ENCODE measurements around the gene ATP6V1G3.
"Not testable (repeated sequence)": the region's sequence is repeated elsewhere in the genome, so short reads cannot be mapped to it uniquely, and the experiment has no call there.

The ATP6V1G3 gene, protein sequence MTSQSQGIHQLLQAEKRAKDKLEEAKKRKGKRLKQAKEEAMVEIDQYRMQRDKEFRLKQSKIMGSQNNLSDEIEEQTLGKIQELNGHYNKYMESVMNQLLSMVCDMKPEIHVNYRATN

GRCh38 chr1:198540580-198540979 lies at the start of gene ATP6V1G3:
Gene ATP6V1G3 (minus strand): TSS chr1:198540680. CDS start chr1:198540650, 30 bp downstream.
- no peak for DNase-seq

- DNase-seq: no peak
Observed at GRCh38 chr1:198588845-198589244, 48.4 kb upstream of the ATP6V1G3 start.

DNA sequence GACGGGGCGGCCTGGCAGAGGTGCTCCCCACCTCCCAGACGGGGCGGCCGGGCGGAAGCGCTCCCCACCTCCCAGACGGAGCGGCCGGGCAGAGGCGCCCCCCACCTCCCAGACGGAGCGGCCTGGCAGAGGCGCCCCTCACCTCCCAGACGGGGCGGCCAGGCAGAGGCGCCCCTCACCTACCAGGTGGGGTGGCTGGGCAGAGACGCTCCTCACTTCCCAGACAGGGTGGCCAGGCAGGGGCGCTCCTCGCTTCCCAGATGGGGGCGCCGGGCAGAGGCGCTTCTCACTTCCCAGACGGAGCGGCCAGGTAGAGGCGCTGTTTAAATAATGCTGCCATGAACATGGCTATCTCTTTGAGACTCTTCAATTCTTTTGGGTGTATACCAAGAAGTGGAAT lies 43.7 kb upstream of the ATP6V1G3 start:
- no peak for DNase-seq

- not testable (repeated sequence) for DNase-seq
Observed at GRCh38 chr1:198583209-198583802, 42.8 kb upstream of the ATP6V1G3 start.

- no peak for DNase-seq
Observed at GRCh38 chr1:198577444-198577843, 37.0 kb upstream of the ATP6V1G3 start.

DNA sequence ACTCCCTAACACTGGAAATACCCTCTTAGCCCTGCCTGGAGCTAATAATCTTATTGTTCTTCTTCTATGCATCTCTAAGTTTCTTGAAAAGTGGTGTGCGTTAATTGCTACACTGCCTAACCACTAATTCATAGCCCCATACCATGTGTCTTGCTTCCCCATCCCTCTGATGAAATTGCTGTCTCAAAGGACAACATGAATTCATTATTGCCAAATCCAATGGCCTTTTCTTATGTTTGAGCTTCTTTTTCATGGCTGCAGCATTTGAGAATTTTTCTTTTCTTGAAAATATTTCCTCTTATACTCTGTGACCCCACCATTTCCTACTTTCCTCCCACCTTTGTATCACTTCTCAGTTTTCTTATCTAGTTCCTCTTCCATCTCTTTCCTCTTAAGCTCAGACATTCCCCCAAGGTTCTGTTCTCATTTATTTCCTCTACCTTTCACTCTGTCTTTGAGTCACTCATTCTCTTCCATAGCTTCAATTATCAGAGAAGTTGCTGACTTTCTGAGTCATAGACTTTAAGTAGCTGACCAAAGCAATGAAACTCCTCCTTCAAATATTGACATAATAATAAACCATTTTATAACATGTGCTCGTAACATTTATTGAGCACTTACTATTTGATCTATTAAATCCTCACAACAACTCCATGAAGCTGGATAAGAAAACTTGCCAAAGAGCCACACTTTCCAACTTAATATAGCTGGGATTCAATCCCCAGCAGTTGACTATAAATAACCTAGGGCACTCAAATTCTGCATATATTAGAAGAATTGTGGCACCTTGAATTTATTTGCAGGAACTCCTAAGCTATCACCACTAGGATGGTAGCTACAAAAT lies 35.5 kb upstream of the ATP6V1G3 start:
- peak; percentile 39 to 72 (median 62) for DNase-seq

GRCh38 chr1:198575292-198575691 lies 34.8 kb upstream of the ATP6V1G3 start:
- DNase-seq: peak in 1 of 3 donors; percentile 26

GRCh38 chr1:198574325-198574724 lies 33.8 kb upstream of the ATP6V1G3 start:
- DNase-seq: no peak

GRCh38 chr1:198564716-198565115 lies 24.2 kb upstream of the ATP6V1G3 start:
- DNase-seq: no peak

DNA sequence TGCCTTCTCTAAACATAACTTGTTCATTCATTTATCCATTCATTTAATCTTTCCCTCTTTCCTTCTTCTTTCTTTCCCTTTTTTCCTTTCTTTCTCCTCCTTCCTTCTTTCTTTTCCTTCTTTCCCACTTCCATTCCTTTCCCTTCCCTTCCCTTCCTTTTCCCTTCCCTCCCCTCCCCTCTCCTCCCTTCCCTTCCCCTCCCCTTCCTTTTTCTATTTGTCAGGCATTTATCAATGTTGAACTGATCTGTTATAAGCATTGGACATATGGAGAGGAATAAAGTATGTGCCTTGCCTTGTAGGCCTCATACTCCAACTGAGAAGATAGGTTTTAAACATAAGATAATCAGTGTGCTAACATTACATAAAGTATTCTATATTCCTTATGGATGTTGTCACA lies 23.7 kb upstream of the ATP6V1G3 start:
- no peak for DNase-seq

GRCh38 chr1:198563583-198563982 lies 23.1 kb upstream of the ATP6V1G3 start:
- DNase-seq: no peak

- peak; percentile 41 to 55 (median 50) for DNase-seq
Observed at GRCh38 chr1:198560161-198560560, 19.7 kb upstream of the ATP6V1G3 start.

DNA sequence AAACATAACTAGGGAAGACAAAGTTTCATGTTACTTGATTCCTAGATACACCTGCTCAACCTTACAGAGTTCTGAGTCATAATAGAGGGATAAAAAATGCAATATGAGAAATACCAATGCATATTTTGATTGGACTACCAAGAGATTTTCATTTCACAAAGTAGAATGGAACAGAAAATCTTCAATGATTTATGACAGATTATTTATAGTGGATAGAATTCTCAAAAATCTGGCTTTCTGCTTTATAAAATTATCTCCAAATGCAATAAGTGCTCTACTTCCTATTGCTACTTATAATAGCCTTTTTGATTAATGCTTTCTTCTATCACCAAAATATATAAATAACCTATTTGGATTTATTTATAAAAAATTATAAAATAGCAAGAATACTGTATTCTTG lies 18.9 kb upstream of the ATP6V1G3 start:
- no peak for DNase-seq

DNA sequence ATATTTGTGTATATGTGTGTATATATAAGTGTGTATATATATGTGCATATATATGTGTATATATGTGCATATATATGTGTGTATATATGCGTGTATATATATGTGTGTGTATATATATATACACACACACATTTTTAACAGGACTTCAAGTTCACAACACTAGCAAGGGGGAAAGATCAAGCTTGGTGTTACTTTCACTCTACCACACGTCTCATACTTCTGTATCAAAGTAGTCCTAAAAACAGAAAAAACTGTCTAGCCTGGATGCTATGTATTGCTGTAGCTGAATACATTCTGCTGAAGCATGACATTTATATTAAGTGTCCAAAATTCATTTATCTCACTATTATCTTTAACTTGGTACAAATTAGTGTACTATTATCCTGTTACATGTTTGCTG lies 17.9 kb upstream of the ATP6V1G3 start:
- no peak for DNase-seq

GRCh38 chr1:198556971-198557370 lies 16.5 kb upstream of the ATP6V1G3 start:
- peak; percentile 38 to 64 (median 57) for DNase-seq

DNA sequence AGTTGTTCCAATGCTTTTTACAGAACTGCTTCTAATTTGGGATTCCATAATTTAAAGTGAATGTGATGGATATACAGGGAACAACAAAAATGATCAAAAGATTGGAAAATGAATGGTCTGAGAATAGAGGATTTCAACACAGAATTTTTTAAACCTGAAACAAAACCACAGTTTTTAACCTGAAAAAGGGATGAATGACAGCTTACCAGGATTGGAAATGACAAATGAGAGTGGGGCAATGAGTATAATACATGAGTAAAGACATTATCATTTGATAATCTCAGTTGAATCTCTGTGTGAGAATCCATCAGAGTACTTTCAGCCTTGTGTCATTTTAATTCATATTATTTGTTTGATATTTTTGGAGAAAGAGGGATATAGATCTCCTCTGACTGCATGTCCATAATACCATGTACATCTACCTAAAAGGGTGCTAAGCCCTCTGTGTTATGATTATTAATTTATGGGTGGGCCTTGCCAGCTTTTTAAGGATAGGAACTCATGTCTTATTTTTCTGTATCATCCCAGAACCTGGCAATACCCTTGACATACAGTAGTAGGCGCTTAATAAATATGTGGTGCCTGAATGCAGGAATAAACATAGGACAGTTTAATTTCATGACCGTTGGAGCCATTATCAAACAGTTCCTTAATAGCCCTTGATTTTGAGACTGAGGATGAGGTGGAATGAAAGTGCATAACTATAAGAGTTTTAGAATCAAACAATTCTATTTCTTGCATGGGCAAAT lies 12.4 kb upstream of the ATP6V1G3 start:
- no peak for DNase-seq

DNA sequence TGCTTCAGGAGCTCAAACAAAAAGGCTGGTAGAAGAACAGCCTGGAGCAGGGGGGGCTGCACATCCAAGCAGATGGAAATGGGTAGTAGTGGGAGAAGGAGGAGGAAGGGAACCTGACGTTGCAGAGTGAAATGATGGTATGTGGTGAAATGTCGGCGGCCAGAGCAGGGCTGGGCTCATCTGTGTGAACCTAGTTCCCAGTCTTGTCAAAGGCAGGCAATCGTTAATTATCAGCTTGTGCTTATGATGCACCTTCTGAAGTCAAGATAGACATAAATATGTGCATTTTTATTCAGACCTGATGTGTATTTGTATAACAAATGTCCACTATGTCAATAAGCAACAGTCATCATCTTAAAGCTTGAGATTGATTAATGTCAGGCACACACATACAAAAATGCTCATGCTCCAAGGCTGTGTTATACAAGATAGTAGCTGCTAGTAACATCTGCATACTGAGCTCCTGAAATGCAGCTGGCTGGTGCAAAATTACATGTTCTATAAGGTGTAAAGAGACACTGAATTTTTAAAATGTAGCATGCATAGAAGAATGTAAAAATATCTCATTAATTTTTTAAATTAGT lies 10.6 kb upstream of the ATP6V1G3 start:
- no peak for DNase-seq

- peak; percentile 85 to 95 (median 91) for DNase-seq
Observed at GRCh38 chr1:198549866-198550265, 9.4 kb upstream of the ATP6V1G3 start.

- no peak for DNase-seq
Observed at GRCh38 chr1:198548890-198549289, 8.4 kb upstream of the ATP6V1G3 start.

DNA sequence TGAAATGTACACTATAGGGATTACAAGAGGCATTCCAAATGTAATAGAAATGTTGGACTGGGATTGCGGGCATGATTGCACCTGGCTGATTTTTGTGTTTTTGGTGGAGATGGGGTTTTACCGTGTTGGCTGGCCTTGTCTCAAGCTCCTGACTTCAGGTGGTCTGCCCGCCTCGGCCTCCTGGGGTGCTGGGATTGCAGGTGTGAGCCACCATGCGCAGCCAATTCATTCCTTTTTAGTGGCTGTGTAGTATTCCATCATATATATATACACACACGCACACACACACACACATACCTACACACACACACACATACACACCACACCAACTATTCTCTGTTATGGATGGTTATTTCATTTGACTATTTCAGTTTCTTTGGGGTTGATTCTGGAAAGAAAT lies 4.7 kb upstream of the ATP6V1G3 start:
- DNase-seq: no peak

DNA sequence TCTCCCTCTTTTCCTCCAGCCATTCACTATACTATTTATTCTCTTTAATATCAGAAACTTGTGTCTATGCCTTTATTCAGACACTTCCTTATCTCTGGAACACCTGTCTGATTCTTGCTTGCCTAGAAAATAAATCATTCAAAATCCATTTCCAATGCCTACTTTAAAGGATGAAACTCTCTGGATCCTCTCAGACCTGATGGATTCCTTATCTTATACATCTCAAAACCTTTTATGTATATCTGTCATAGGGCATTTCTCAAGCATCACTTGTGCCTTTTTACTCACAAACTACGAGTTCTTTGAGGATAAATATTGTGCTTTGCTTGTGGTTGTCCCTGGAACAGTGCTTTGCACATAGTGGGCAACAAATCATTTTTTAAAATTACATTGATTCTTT lies 3.8 kb upstream of the ATP6V1G3 start:
- DNase-seq: no peak

- DNase-seq: peak; percentile 53 to 92 (median 86)
Observed at GRCh38 chr1:198543670-198544260, 3.3 kb upstream of the ATP6V1G3 start.

DNA sequence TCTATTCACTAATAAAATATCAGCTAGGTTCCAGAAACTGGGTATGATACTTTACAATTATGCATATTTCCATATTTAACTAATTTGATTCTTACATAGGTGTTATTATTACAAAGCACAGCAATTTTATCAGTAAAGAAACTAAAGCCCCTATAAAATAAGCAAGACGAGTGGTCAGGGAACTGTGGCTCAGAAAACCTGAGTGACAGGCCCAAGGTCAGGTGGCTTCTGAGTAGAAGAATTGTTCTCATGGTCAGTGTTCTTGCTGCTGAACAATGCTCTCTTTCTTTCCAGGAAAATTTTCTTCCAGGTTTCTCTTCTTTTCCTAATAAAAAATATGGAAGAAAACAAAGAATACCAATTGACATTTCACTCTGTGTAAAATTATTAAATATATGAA lies 2.2 kb upstream of the ATP6V1G3 start:
- no peak for DNase-seq
